ENCODE data around the gene THSD4. TPM values are rescaled to one million over a fixed set of nuclear protein-coding genes. Genes with fewer than 3 reads are reported as not detected.

Gene THSD4
- total and polyA plus RNA-seq, 2 donors = 23.9 to 75.1 TPM

DNA sequence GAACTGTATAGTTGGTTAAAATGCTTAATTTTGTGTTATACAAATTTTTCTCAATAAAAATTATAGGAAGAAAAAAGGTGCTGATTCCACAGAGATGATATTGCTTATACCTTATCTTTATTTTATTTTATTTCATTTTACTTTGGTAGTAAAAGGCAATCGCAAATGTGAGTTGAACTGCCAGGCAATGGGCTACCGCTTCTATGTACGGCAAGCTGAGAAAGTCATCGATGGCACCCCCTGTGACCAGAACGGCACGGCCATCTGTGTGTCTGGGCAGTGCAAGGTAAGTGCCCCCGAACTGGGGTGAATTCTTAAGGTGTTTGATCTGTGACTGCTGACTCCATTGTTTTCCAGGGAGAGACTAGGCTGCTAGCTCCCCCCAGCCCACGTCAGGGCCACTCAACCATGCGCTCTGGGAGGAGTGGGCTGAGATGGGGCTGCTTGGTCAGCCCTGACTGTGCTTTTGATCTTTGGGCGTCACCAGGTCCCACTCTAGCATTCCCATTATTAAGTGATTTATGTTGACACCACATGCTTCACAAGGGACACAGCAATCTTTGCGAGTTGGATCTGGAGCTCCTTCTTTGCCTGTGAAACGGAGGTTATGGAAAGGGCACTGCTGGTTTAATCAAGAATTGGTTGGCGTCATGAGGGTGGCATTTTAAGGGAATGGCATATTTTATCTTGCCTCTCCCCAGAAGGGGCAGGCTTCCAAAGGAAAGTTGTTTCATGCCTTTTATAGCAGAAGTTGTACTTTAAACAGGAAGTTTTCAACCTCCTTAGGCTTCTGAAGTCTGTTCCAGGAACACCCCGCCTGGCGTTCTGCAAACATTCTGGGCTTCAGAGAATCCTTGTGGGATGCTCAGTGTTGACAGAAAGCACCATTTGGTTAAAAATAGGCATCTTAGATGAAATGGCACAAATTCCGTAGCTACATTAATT, 296.5 kb downstream of the THSD4 start:
- Histone ChIP-seq H3K4me1 (ENCODE audit: insufficient read depth) (no peaks in the 10 kb centered on the region), H3K4me3 (ENCODE audit: low read depth, low read length) (no peak overlapping the region), H3K36me3 (ENCODE audit: insufficient read depth) (no peaks in the 10 kb centered on the region), H3K27ac (ENCODE audit: low read depth) (peak overlapping the region; percentile 45)
- 54% methylated on average over 16 of the region's 16 CpGs for WGBS
- peak; percentile 25 for DNase-seq (ENCODE audit: extremely low spot score)

- no peaks in the 10 kb centered on the region for H3K4me1 ChIP-seq (ENCODE audit: insufficient read depth)
- no peak overlapping the region for H3K4me3 ChIP-seq (ENCODE audit: low read depth, low read length)
- H3K36me3 ChIP-seq (ENCODE audit: insufficient read depth) = no peaks in the 10 kb centered on the region
- no peak for DNase-seq (ENCODE audit: extremely low spot score)
- WGBS = 65% methylated on average over 3 of the region's 3 CpGs
- H3K27ac ChIP-seq (ENCODE audit: low read depth) = no peak overlapping the region
Measured at GRCh38 chr15:71413419-71413818, 298.1 kb downstream of the THSD4 start.

DNA sequence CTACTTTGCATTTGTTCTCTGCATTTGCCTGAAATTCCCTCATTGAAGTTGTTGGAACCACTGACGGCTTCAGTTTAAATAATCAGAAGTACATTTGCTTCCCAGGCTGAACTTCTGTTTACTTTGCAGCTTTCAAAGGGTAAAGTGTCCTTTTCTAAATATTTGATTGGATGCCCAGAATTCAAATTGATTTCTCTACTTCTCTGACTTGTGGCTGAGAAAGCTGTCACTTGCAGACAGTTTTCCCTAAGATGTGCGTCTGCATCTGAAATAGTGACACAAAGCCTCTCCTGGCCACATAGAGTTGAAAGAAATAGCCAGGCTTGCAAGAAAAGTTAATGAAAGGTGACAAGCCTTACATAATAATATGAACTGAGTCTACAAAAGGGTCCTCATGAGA, 299.6 kb downstream of the THSD4 start:
- Histone ChIP-seq H3K36me3 (ENCODE audit: insufficient read depth) (no peaks in the 10 kb centered on the region), H3K27ac (ENCODE audit: low read depth) (no peak overlapping the region), H3K4me1 (ENCODE audit: insufficient read depth) (no peaks in the 10 kb centered on the region), H3K4me3 (ENCODE audit: low read depth, low read length) (no peak overlapping the region)
- WGBS = 33% methylated on average over 2 of the region's 2 CpGs
- DNase-seq (ENCODE audit: extremely low spot score) = no peak

DNA sequence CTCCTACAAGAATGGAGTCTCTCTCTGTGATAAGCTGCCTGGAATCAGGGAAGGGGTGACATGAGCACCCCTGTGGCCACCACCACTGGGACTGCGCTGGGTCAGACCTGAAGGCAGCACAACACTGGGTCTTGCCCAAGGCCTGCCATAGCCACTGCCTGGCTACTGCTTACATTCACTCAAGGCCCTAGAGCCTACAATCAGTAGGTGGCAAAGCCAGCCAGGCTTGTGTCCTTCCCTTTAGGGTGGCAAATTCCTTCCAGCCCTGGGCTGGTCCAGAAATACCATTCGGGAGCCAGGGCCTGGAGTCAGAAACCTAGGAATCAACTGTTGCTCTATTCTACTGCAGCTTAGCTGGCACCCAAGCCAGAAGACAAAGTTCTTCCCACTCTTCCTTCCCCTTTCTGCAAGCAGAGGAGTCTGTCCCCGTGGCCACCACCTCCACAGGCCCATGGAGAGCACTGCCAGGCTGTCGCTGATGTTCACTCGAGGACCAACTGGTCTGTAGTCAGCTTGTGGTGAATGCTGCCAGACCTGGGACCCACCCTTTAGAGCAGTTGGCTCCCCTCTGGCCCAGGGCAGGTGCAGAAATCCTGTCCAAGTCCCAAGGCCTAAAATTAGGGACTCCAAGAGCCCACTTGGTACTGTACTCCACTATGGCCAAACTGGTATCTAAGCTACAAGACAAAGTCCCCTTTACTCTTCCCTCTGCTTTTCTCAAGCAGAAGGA, 307.4 kb downstream of the THSD4 start:
- no peaks in the 10 kb centered on the region for H3K4me1 ChIP-seq (ENCODE audit: insufficient read depth)
- no peak for DNase-seq (ENCODE audit: extremely low spot score)
- no peak overlapping the region for H3K27ac ChIP-seq (ENCODE audit: low read depth)
- H3K4me3 ChIP-seq (ENCODE audit: low read depth, low read length) = no peak overlapping the region
- no peaks in the 10 kb centered on the region for H3K36me3 ChIP-seq (ENCODE audit: insufficient read depth)
- WGBS = 95% methylated on average over 5 of the region's 5 CpGs

DNA sequence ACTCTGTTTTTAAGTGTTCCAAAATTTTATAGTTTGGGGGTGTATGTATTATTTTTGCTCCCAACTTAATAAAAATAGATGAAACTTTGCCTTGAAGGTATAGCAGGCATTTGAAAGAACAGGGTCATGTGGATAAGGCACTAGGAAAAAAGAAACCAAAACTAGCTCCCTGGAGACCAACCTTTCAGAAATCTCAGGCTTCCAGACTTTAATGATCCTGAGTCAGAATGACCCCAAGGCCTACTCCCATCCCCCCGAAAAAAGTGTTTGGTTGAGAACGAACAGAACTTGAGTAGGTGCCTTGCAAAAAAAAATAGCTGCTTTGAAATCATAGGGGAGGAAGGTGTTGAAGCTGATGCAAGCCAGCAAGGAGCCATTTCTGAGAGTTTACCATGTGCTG, 309.5 kb downstream of the THSD4 start:
- Histone ChIP-seq H3K4me1 (ENCODE audit: insufficient read depth) (no peaks in the 10 kb centered on the region), H3K4me3 (ENCODE audit: low read depth, low read length) (no peak overlapping the region), H3K27ac (ENCODE audit: low read depth) (no peak overlapping the region), H3K36me3 (ENCODE audit: insufficient read depth) (no peaks in the 10 kb centered on the region)
- 79% methylated on average over 2 of the region's 2 CpGs for WGBS
- no peak for DNase-seq (ENCODE audit: extremely low spot score)

DNA sequence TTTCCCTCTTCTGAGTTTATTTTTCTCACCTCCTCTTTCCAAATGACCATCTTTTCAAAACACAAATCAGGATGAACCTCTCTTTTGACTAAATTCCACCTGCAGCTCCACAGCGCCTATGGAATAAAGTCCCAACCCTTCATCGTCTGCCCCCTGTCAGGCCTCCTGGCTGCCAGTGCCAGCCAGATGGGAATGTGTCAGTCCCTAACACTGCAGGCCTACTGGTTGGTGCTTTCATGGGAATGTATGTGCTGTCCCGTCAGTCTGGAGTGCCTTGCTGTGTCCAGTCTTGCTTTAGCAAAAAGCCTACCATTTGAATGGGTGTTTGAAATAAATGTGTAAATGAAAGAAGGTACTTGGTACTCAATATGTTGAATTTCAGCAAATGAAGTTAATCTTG, 310.1 kb downstream of the THSD4 start:
- no peaks in the 10 kb centered on the region for H3K4me1 ChIP-seq (ENCODE audit: insufficient read depth)
- no peak for DNase-seq (ENCODE audit: extremely low spot score)
- no peak overlapping the region for H3K27ac ChIP-seq (ENCODE audit: low read depth)
- H3K4me3 ChIP-seq (ENCODE audit: low read depth, low read length) = no peak overlapping the region
- no peaks in the 10 kb centered on the region for H3K36me3 ChIP-seq (ENCODE audit: insufficient read depth)
- WGBS = 94% methylated on average over 3 of the region's 3 CpGs

DNA sequence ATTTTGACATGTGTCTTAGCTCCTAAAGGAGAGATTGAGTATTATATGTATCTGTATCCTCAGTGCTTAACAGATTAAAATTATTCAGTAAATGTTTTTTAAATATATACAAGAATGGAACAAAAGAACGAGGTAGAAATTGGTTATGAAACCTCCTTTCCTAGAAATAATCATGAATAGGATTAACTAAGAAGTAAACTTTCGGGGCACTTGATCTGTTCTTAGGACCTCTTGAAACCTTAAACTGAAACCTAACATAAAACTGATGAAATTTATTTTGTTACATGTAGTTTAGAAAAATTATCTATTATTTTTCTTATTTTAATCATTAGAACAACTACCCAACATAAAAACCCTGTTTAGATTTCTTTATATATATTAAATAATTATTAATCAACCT, 311.5 kb downstream of the THSD4 start:
- Histone ChIP-seq H3K36me3 (ENCODE audit: insufficient read depth) (no peaks in the 10 kb centered on the region), H3K4me3 (ENCODE audit: low read depth, low read length) (no peak overlapping the region), H3K27ac (ENCODE audit: low read depth) (no peak overlapping the region), H3K4me1 (ENCODE audit: insufficient read depth) (no peaks in the 10 kb centered on the region)
- DNase-seq (ENCODE audit: extremely low spot score) = no peak
- WGBS = 74% methylated on average over 2 of the region's 2 CpGs

DNA sequence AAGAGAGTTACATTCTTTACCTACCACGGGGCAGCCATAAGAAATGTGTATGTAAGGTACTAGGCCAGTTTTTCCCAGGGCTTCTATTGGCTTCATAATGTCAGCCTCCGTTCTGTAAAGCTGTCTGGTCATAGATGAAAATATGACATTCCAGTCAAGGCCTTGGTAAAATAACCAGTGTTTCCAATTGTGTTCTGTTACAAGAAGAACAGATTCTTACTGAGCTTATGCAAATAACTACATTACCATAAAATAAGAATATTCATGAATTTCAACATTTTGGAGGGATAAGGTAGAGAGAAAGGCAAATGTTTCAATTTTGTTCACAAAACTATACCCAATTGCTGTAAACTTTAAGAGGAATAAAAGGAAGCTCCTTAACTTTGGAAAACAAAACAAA, 315.5 kb downstream of the THSD4 start:
- no peaks in the 10 kb centered on the region for H3K4me1 ChIP-seq (ENCODE audit: insufficient read depth)
- no peak for DNase-seq (ENCODE audit: extremely low spot score)
- no peaks in the 10 kb centered on the region for H3K36me3 ChIP-seq (ENCODE audit: insufficient read depth)
- 82% methylated on average over 2 of the region's 2 CpGs for WGBS
- no peak overlapping the region for H3K4me3 ChIP-seq (ENCODE audit: low read depth, low read length)
- no peak overlapping the region for H3K27ac ChIP-seq (ENCODE audit: low read depth)

GRCh38 chr15:71431343-71432336, 316.4 kb downstream of the THSD4 start:
- Histone ChIP-seq H3K27ac (ENCODE audit: low read depth) (no peak overlapping the region), H3K36me3 (ENCODE audit: insufficient read depth) (no peaks in the 10 kb centered on the region), H3K4me1 (ENCODE audit: insufficient read depth) (no peaks in the 10 kb centered on the region), H3K4me3 (ENCODE audit: low read depth, low read length) (no peak overlapping the region)
- WGBS = 49% methylated on average over 8 of the region's 8 CpGs
- no peak for DNase-seq (ENCODE audit: extremely low spot score)

DNA sequence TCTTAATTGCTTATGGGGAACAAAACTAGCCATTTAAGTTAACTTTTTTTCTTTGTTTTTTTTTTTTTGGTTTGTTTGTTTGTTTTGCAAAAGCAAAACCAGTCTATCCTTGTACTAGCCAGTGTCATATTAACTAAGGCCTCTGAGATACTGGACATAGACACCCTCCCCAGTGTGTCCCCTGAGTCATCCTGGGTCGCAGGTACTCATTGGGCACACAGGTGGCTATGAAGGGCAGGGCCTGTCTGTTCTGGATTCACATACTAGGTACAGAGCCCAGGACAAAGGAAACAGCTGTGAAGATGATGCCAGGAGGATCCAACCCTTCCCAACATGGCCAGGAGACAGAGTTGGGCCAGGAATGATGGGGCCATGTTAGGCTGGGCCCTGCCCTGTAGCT, 318.1 kb downstream of the THSD4 start:
- H3K4me1 ChIP-seq (ENCODE audit: insufficient read depth) = no peaks in the 10 kb centered on the region
- H3K27ac ChIP-seq (ENCODE audit: low read depth) = no peak overlapping the region
- H3K4me3 ChIP-seq (ENCODE audit: low read depth, low read length) = no peak overlapping the region
- H3K36me3 ChIP-seq (ENCODE audit: insufficient read depth) = no peaks in the 10 kb centered on the region
- DNase-seq (ENCODE audit: extremely low spot score) = no peak
- WGBS = 97% methylated on average over 1 of the region's 1 CpG

DNA sequence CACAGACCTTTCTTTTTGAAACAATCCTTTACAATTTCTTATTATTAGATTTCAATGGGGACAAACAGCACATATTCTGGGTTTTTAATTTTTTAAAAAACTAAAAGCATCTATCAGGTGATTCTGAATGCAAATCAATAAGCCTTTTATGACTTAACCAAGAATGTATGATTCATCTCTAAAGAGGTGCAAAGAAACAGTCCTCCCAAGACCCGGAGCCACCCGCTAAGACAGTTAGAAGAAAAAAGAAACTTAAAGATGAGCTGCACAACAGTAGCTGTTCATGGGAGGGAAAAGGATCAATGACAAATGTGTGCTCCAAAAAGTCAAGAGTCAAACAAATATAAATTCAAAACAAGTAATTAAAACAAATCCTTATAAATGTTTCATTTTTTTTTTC, 319.5 kb downstream of the THSD4 start:
- H3K27ac ChIP-seq (ENCODE audit: low read depth) = no peak overlapping the region
- no peak for DNase-seq (ENCODE audit: extremely low spot score)
- 79% methylated on average over 2 of the region's 2 CpGs for WGBS
- no peak overlapping the region for H3K4me3 ChIP-seq (ENCODE audit: low read depth, low read length)
- no peaks in the 10 kb centered on the region for H3K36me3 ChIP-seq (ENCODE audit: insufficient read depth)
- H3K4me1 ChIP-seq (ENCODE audit: insufficient read depth) = no peaks in the 10 kb centered on the region

DNA sequence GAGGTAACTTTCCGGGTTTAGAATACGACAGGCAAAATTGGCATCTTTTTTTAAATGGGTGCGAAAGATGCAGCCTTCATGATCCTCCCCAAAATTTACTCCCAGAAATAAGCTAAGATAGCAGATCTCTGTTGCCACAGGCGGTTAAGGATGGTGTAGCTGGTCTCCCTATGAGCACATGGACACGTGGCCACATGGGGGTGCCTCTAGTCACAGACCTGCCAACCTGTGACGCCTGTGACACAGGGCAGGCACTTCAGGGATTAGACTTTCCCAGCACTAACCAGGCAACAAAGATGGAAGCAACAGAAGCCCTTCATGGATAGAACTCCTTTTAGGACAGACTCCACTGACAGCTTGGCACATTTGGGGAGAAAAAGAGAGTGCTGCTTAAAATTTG, 320.3 kb downstream of the THSD4 start:
- H3K4me1 ChIP-seq (ENCODE audit: insufficient read depth) = no peaks in the 10 kb centered on the region
- DNase-seq (ENCODE audit: extremely low spot score) = no peak
- H3K36me3 ChIP-seq (ENCODE audit: insufficient read depth) = no peaks in the 10 kb centered on the region
- no peak overlapping the region for H3K27ac ChIP-seq (ENCODE audit: low read depth)
- H3K4me3 ChIP-seq (ENCODE audit: low read depth, low read length) = no peak overlapping the region
- 64% methylated on average over 6 of the region's 6 CpGs for WGBS

- H3K4me1 ChIP-seq (ENCODE audit: insufficient read depth) = no peaks in the 10 kb centered on the region
- H3K27ac ChIP-seq (ENCODE audit: low read depth) = no peak overlapping the region
- DNase-seq (ENCODE audit: extremely low spot score) = no peak
- no peaks in the 10 kb centered on the region for H3K36me3 ChIP-seq (ENCODE audit: insufficient read depth)
- WGBS = 97% methylated on average over 3 of the region's 3 CpGs
- no peak overlapping the region for H3K4me3 ChIP-seq (ENCODE audit: low read depth, low read length)
Measured at GRCh38 chr15:71436854-71437253, 321.6 kb downstream of the THSD4 start.
